ENCODE measurements around the gene PAOX.

PAOX gene

DNA sequence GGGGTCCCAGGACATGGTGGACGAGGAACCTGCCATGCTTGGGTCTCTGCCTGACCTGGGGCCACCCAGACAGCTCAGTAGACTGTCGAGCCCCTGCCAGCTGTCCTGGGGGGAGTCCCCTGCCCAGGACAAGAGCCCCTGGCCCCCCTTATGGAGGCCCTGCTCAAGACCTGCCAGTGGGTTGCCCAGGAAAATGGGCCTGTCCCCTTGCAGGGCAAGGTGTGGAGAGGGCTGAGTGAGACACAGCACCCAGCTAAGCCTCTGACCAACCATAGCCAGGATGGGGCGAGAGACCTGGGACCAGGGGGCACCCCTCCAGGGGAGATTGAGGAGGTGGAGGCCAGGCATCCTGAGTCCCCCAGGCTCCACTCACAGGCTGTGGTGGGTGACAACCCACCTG is 23.1 kb upstream of the PAOX start:
- H3K27me3 ChIP-seq (ENCODE audit: low read depth, low read length): no peaks in the 10 kb centered on the region
- H3K9me3 ChIP-seq (ENCODE audit: insufficient read depth, low read length): no peaks in the 10 kb centered on the region
- peaks cover 9% of the 10 kb centered on the region for H3K79me2 ChIP-seq (ENCODE audit: low read length)
- no peak overlapping the region for H2AFZ ChIP-seq (ENCODE audit: low read depth, low read length)
- 0 out of 2 replicates have a peak overlapping the region, but pooled peaks have one; percentile 94 for H3K4me3 ChIP-seq (ENCODE audit: low read length)
- H4K20me1 ChIP-seq (ENCODE audit: insufficient read depth, low read length): no peaks in the 10 kb centered on the region
- no peak overlapping the region for H3K9ac ChIP-seq (ENCODE audit: low read length)
- H3K4me1 ChIP-seq (ENCODE audit: low read length): peaks cover 8% of the 10 kb centered on the region; the same call in 1 of the 2 replicates
- peak overlapping the region; percentile 95 for H3K4me2 ChIP-seq (ENCODE audit: low read length)
- no peak for TF ChIP-seq EZH2phosphoT487 (IDR thresholded peaks at IDR 0.05; ENCODE audit: low read depth)
- TF ChIP-seq, protein P1, sequence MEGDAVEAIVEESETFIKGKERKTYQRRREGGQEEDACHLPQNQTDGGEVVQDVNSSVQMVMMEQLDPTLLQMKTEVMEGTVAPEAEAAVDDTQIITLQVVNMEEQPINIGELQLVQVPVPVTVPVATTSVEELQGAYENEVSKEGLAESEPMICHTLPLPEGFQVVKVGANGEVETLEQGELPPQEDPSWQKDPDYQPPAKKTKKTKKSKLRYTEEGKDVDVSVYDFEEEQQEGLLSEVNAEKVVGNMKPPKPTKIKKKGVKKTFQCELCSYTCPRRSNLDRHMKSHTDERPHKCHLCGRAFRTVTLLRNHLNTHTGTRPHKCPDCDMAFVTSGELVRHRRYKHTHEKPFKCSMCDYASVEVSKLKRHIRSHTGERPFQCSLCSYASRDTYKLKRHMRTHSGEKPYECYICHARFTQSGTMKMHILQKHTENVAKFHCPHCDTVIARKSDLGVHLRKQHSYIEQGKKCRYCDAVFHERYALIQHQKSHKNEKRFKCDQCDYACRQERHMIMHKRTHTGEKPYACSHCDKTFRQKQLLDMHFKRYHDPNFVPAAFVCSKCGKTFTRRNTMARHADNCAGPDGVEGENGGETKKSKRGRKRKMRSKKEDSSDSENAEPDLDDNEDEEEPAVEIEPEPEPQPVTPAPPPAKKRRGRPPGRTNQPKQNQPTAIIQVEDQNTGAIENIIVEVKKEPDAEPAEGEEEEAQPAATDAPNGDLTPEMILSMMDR (IDR thresholded peaks at IDR 0.05; ENCODE audit: low read depth, low read length): no peak
- H3K36me3 ChIP-seq (replicated peaks; ENCODE audit: low read depth, low read length): peaks cover 5% of the 10 kb centered on the region
- H3K27ac ChIP-seq (ENCODE audit: low read length): no peak overlapping the region

DNA sequence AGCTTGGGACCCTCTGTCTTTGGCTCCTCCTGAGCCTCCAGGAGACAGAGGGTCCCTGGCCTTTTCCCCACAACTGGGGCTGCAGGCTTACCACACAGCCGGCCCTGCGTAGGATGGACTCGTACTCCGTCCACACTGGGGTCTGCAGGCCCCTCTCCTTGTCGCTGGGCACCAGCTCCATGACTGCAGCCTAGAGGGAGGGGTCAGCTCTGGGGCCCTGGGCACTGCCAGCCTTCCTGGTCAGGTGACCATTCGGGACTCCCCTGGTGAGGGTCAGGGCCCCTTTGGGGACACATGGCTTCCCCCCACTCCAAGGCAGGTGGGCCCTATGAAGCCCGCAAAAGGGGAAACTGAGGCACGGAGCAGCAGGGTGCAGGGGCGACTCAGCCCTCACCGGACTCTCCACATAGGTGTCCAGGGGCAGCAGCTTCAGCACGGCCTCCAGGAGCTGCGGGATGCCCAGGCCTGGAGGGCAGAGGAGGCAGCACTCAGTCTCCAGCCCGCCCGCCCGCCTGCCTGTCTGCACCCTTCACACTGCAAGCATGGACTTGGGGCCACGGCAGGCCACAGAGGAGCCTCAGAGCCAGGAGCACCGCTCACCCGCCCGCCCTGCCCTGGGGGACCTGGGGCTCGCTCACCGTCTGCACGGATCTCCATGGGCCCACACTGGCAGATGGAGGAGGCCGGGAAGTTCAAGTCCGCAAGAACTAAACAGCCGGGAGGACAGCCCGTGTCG is 22.3 kb upstream of the PAOX start:
- H3K9me3 ChIP-seq (ENCODE audit: insufficient read depth, low read length): no peaks in the 10 kb centered on the region
- H2AFZ ChIP-seq (ENCODE audit: low read depth, low read length): no peak overlapping the region
- TF ChIP-seq, protein P1 (IDR thresholded peaks at IDR 0.05; ENCODE audit: low read depth, low read length): no peak
- no peak for TF ChIP-seq EZH2phosphoT487 (IDR thresholded peaks at IDR 0.05; ENCODE audit: low read depth)
- H3K27ac ChIP-seq (ENCODE audit: low read length): peak overlapping the region; percentile 55; the same call in 1 of the 2 replicates
- H3K4me1 ChIP-seq (ENCODE audit: low read length): peaks cover 8% of the 10 kb centered on the region; the same call in 1 of the 2 replicates
- H3K27me3 ChIP-seq (ENCODE audit: low read depth, low read length): no peaks in the 10 kb centered on the region
- peak overlapping the region; percentile 95 for H3K4me2 ChIP-seq (ENCODE audit: low read length)
- H3K9ac ChIP-seq (ENCODE audit: low read length): peak overlapping the region; percentile 96
- H3K4me3 ChIP-seq (ENCODE audit: low read length): peak overlapping the region; percentile 94
- H3K36me3 ChIP-seq (replicated peaks; ENCODE audit: low read depth, low read length): peaks cover 5% of the 10 kb centered on the region
- peaks cover 9% of the 10 kb centered on the region for H3K79me2 ChIP-seq (ENCODE audit: low read length)
- H4K20me1 ChIP-seq (ENCODE audit: insufficient read depth, low read length): no peaks in the 10 kb centered on the region

DNA sequence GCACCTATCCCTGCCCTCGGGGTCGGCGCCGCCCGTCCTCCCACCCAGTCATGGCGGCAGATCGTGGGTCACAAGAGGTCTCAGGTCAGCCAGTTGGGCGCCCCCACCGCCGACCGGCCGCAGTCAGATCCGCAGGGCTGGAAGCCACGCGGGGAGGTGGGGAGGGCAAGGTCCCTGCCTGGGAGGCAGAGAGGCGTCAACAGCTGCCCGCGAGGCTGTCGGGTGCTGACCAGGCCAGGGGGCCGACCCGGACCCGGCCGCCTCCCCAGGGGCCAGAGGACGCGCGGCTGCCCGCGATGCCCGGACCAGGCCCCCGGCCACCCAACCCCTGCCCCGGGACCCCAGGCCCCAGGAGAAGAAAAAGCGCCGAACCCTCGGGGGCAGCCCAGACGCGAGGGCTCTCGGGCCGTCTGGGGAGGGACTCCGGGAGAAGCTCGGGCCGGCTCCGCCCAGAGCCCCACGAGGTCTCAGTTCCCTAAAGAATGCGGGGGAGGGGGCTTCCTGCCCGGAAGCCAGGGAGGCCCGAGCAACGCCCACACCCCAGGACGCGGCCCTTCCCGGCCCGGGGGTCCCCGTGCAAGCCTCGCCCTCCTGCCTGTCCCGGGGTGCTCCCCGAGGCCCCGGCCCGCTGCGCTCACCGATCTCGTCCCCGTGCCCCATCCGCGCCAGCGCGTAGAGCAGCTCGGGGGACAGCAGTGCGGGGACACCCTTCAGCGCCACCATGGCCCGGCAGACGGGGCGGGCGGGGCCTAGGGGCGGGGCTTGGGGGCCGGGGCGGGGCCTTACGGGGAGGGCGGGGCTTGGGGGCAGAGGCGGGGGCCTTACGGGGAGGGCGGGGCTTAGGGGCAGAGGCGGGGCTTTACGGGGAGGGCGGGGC is 21.5 kb upstream of the PAOX start, which contains the start of gene FUOM:
FUOM (minus strand) TSS at position 735 of the 877 bp plus-strand sequence; CDS start at position 723, 12 bp downstream.
- Histone ChIP-seq H3K4me2 (ENCODE audit: low read length) (peak within 1 kb of the TSS; percentile 95), H3K9me3 (ENCODE audit: insufficient read depth, low read length) (no peaks in the 10 kb centered on the region), H3K79me2 (ENCODE audit: low read length) (peaks cover 9% of the 10 kb centered on the region), H3K9ac (ENCODE audit: low read length) (peak within 1 kb of the TSS; percentile 96), H3K36me3 (replicated peaks; ENCODE audit: low read depth, low read length) (peaks cover 5% of the 10 kb centered on the region), H3K27ac (ENCODE audit: low read length) (peak within 1 kb of the TSS; percentile 55; the same call in 1 of the 2 replicates), H4K20me1 (ENCODE audit: insufficient read depth, low read length) (no peaks in the 10 kb centered on the region), H3K4me3 (ENCODE audit: low read length) (peak within 1 kb of the TSS; percentile 94), H3K27me3 (ENCODE audit: low read depth, low read length) (no peaks in the 10 kb centered on the region), H2AFZ (ENCODE audit: low read depth, low read length) (no peak within 1 kb of the TSS; the same call in 1 of the 2 replicates), H3K4me1 (ENCODE audit: low read length) (peaks cover 8% of the 10 kb centered on the region; the same call in 1 of the 2 replicates)
- TF ChIP-seq, protein P1 (IDR thresholded peaks at IDR 0.05; ENCODE audit: low read depth, low read length): no peak
- TF ChIP-seq EZH2phosphoT487 (IDR thresholded peaks at IDR 0.05; ENCODE audit: low read depth): no peak

Measured in OCI-LY3 (cell line).